HG03558 (cell line): ENCODE results near the gene KLHDC10.
"Not testable (repeated sequence)": the region's sequence is repeated elsewhere in the genome, so short reads cannot be mapped to it uniquely, and the experiment has no call there.

Experiments used
- ATAC-seq: cut with Tn5 transposase; IDR thresholded peaks from one replicate; pipeline ENCODE4 v1.9.1; 2021; ENCODE audit warnings: moderate number of reproducible peaks; ENCODE audit not compliant: unreplicated experiment; ENCODE audit errors: extremely low read depth

KLHDC10 gene

GRCh38 chr7:130113887-130114286, 43.6 kb downstream of the KLHDC10 start:
- no peak for ATAC-seq

GRCh38 chr7:130114374-130114773, 44.0 kb downstream of the KLHDC10 start:
- no peak for ATAC-seq

DNA sequence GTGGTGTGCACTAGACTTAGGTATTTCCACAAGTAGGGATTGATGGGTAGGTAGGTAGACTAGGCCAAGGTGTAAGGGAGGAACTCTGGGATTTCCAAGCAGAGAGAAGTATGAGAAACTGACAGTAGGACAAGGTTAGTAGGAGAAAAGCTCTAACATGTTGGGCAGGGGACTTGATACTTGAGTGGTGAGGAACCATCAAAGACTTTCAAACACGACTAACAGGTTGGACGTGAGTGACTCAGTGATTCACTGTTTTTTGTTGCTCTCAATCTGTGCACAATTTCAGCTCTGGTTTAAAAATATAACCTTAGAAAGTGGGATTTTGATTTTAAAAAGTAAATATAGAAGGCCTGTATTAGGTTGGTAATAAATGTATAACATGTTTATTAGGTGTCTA, 44.4 kb downstream of the KLHDC10 start:
- ATAC-seq = no peak

DNA sequence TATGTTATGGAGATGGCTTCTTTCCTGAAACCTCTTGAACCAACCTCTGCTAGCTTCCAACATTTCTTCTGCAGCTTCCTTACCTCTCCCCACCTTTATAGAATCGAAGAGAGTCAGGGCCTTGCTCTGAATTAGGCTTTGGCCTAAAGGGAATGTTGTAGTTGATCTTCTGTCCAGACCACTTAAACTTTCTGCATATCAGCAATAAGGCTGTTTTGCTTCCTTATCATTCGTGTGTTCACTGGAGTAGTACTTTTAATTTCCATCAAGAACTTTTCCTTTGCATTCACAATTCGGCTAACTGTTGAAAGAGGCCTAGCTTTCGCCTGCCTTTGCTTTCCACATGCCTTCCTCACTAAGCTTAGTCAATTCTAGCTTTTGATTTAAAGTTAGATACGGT, 48.0 kb downstream of the KLHDC10 start:
- no peak for ATAC-seq

DNA sequence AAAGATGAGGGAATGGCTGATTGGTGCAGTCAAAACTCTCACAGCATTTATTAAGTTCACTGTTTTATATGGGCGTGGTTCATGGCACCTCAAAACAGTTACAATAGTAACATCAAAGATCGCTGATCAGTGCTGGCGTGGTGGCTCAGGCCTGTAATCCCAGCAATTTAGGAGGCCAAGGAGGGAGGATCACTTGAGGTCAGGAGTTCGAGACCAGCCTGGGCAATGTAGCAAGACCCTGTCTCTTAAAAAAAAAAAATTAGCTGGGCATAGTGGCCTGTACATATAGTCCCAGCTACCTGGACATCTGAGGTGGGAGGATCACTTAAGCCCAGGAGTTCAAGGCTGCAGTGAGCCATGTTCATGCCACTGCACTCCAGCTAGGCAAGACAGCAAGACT, 48.5 kb downstream of the KLHDC10 start:
- no peak for ATAC-seq

DNA sequence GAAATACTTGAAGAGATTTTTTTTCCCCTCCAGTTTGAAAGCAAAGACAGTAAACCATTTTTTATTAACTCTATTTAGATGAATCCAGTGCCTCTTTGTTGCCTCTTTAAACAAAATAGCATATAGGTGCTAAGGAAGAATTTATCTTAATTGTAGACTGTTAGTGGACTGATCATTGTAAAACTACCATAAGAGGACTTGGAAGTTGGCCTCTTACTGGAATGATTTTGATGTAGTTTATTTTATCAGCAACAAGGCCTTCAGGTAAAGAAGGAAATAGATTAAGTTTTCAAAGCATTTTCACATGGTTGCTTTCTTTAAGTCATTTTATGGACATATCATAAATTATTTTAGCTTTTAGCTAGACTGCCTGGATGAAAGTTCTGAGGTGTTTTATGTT, 53.2 kb downstream of the KLHDC10 start:
- ATAC-seq = no peak

DNA sequence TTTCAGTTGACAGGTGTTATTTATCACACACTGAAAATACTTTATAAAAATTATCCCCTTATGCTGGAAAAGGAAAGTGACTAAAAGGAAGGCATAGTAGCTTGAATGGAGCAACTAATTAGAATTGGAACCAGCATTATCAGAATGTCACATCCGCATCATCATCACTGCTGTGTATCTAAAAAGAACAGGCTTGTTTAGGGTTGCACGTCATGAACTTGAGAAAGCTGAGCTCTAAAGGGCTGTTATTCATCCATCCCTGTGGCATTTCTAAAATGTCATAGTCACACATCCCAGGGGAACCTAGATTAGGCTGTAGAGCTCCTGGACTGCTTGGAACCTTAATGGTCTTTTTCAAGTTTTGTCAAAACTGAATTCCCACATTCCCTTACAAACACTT, 54.4 kb downstream of the KLHDC10 start:
- no peak for ATAC-seq

GRCh38 chr7:130126840-130127239, 56.5 kb downstream of the KLHDC10 start:
- ATAC-seq = not testable (repeated sequence)

GRCh38 chr7:130127404-130127803, 57.1 kb downstream of the KLHDC10 start:
- no peak for ATAC-seq

DNA sequence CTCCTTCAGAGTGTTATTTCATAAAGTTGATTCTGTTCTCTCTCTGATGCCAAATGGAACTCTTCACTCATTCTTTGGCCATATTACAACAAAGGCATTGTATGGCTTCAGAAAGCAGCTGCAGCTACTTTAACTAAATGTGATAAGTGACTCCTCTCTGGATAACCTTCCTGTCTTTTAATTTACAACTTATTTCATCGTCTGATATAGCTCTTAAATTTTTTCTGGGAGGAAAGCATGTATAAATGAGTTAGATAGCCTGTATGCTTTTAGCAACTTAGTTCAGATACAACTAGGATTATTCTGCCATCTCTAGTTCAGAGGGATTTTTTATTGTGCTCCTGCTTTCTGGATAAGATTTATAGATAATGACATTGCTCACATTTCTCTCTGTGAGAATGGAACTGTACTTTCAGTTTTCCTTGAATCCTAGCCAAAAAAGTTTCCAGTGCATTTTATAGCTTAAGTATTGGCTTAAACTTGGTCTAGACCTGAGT, 57.5 kb downstream of the KLHDC10 start:
- ATAC-seq = no peak

DNA sequence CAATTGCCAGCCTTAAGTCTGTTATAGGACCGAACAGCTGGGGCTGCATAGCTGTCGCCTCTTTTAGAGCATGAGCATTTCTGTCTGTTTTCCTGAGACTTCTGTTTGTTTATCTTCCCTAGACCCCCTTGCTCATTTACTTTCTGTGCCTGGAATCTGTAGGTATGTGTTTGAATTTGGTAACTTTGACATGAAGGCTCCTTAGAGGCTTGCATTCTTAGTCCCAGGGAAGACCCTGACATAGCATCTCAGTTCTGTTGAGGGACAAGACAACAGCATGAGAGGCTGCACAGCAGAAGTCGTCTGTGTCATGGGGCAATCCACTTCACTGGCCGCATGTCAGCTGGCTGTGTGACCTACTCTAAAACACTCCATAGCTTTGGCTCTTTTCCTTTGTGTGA, 58.7 kb downstream of the KLHDC10 start:
- ATAC-seq = no peak

GRCh38 chr7:130131191-130131834, 61.0 kb downstream of the KLHDC10 start:
- ATAC-seq = no peak

GRCh38 chr7:130131964-130132875, 61.9 kb downstream of the KLHDC10 start:
- ATAC-seq = no peak

GRCh38 chr7:130133029-130133782, 62.9 kb downstream of the KLHDC10 start:
- ATAC-seq = no peak

- ATAC-seq = no peak
Observed at GRCh38 chr7:130134106-130134636, 63.8 kb downstream of the KLHDC10 start.

- no peak for ATAC-seq
Observed at GRCh38 chr7:130134726-130135125, 64.4 kb downstream of the KLHDC10 start.

DNA sequence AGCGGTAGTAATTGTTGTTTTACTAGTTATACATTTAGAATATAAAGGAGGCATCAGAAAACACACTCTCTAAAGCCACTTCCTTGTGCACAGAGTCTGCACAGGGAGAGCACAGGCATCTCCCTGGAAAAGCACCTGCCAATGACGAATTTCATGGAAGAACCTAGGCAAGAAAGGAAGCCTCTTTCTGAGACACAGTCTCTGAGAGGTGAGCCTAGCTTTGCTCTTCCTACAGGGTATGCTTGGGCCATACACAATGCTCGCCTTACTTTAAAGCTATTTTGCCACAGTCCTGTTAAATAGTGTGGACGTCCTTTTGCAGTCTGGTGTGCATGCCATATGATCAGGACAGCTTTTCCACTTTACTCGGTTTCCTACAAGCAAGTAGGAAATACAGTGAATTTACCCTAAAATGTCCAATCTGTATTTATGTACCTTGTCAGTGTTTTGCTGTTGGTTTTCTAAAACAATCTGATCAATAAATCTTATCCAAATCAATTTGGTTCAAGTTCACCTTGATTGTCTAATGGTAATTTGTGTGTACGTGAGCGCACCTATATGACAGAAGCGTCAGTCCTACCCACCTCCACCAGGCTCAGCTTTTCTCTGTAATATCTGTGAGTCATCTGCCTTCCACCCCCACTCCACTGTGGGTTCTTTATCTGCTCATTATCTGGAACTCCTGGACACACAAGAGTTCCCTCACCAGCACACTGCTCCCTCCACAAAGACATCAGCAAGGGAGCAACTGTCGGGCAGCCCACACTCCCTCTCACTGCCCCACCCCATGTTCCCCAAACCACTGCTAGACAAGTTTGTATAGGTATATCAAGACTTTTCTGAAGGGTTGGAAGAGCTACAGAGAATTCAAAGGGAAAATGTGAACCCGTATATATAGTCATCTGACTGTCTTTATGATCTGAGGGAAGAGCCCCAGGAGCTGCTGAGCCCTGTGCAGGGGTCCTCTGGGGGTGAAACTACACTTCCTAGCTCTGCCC, 65.2 kb downstream of the KLHDC10 start:
- no peak for ATAC-seq

- no peak for ATAC-seq
Observed at GRCh38 chr7:130136579-130137167, 66.3 kb downstream of the KLHDC10 start.

- no peak for ATAC-seq
Observed at GRCh38 chr7:130137207-130137606, 66.9 kb downstream of the KLHDC10 start.
